AG04450 (cell line): ENCODE measurements around the gene DDX31. TPM values are rescaled to one million over a fixed set of nuclear protein-coding genes. Genes with fewer than 3 reads are reported as not detected.

ENCODE experiments used
- CTCF ChIA-PET: fragments of 300-600, 350-600 bp; formaldehyde crosslinking; extraction: SDS; loops from one replicate; lab custom pipeline; 2022; ENCODE audit warnings: antibody characterized with exemption, inconsistent platforms; lab: Charles Lee
- POLR2A ChIA-PET: fragments of 350-600 bp; formaldehyde crosslinking; extraction: SDS; loops from one replicate; lab custom pipeline; 2021; ENCODE audit warnings: antibody characterized with exemption, inconsistent platforms; lab: Yijun Ruan, JAX
- DNase-seq: peaks from one replicate; pipeline ENCODE4 v3.0.0-alpha.2; 2011; ENCODE audit warnings: low read depth, low spot score
- H3K27ac ChIP-seq: one replicate; pipeline ENCODE4 v1.5.1; 2012; ENCODE audit warnings: low read depth, low read length, control low read depth
- H3K27me3 ChIP-seq: one replicate; pipeline ENCODE4 v1.6.0; 2012; ENCODE audit warnings: low read length; ENCODE audit not compliant: control insufficient read depth, insufficient read depth
- H3K4me3 ChIP-seq: 2 replicates; pipeline ENCODE4 v1.5.1; 2011; ENCODE audit warnings: mild to moderate bottlenecking, low read depth, low read length, control low read depth
- H3K9me3 ChIP-seq: 2 replicates; pipeline ENCODE4 v1.5.1; 2012; ENCODE audit warnings: low read length; ENCODE audit not compliant: control insufficient read depth, insufficient read depth
- polyA plus RNA-seq: library from polyadenylated mRNA; depleted of rRNA; stranded (reverse); fragments of >200 nt; gene quantifications from 2 replicates; pipeline ENCODE4 v1.2.3, GENCODE V29; 2011
- TF ChIP-seq, protein P1 (sequence below): IDR thresholded peaks from 2 replicates; pipeline ENCODE4 v1.5.1; 2011; ENCODE audit warnings: low read depth, low read length, control low read depth, inconsistent platforms

DDX31 gene
- polyA plus RNA-seq, 1 experiment: 12.2 TPM

DNA sequence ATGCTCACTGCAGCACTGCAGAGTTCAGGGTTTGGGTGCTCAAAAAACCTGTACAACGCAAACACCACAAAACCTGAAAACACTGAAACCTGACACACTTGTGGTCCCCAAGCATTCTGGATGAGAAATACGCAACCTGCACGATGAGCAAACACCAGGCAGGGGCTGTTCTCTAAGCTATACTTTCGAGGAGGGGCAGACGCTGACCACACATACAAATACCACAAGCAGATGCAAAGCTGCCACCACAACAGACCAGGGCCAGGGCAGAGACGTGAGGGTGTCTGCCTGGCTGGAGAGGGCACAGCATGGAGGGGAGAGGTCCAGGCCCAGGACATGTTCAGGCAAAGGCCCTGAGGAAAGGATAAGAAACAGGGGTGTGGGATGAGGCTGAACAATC, 64.4 kb downstream of the DDX31 start:
- CTCF ChIA-PET: no interaction called here
- H3K9me3 ChIP-seq: no peaks in the 10 kb centered on the region
- no peak overlapping the region for H3K27ac ChIP-seq
- TF ChIP-seq, protein P1, sequence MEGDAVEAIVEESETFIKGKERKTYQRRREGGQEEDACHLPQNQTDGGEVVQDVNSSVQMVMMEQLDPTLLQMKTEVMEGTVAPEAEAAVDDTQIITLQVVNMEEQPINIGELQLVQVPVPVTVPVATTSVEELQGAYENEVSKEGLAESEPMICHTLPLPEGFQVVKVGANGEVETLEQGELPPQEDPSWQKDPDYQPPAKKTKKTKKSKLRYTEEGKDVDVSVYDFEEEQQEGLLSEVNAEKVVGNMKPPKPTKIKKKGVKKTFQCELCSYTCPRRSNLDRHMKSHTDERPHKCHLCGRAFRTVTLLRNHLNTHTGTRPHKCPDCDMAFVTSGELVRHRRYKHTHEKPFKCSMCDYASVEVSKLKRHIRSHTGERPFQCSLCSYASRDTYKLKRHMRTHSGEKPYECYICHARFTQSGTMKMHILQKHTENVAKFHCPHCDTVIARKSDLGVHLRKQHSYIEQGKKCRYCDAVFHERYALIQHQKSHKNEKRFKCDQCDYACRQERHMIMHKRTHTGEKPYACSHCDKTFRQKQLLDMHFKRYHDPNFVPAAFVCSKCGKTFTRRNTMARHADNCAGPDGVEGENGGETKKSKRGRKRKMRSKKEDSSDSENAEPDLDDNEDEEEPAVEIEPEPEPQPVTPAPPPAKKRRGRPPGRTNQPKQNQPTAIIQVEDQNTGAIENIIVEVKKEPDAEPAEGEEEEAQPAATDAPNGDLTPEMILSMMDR: no peak
- no peak overlapping the region for H3K4me3 ChIP-seq
- no peak for DNase-seq
- no peaks in the 10 kb centered on the region for H3K27me3 ChIP-seq
- POLR2A ChIA-PET: no interaction called here

DNA sequence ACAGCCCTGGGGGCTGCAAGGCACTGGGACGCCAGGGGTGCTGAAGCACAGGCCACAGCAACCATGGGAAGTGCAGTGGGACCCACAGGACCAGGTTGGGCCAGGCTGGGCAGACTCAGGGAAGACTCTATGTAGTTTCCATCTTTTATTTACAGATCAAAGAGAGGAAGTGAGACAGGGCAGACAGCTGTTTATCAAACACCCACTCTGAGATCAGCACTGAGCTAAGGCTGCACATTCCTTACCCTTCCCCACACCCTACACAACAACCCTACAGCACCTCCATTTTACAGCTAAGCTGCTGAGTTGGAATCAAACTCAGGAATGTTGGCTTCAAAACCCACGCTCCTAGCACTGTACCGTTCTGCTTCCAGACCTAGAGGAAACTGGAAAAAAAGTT, 67.6 kb downstream of the DDX31 start:
- TF ChIP-seq, protein P1: no peak
- peak; percentile 7 for DNase-seq
- H3K27me3 ChIP-seq: no peaks in the 10 kb centered on the region
- no peak overlapping the region for H3K4me3 ChIP-seq
- H3K27ac ChIP-seq: peak overlapping the region; percentile 12
- ChIA-PET POLR2A (no interaction called here), CTCF (no interaction called here)
- H3K9me3 ChIP-seq: no peaks in the 10 kb centered on the region

DNA sequence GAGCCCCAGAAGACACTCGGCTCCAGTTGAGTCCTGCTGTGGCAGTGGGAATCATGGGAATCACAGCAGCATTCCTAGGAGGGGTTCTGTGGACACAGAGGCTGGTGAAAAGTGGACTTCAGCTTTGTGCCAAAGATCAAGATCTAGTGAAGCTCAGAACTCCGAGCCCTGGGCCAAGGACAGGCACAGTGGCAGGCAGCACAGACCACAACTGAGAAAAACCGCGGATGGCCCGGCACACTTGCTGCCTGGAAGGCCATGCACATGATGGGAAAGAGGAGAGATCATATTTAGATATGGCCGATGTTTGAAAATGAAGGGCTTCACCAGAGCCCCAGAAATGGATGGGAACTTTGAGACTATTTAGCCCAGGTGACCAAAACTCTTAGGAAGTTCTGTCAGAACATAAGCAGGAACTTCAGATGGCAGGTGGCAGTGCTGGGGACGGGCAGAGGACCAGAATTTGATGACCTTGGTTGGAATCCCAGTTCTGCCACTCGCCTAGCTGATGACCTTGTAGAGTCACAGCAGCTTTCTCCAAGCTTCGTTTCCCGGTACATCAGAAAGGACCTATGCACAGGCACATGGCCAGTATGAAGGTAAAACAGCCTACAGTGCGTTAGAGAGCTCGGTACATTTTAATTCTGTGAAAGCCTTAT, 69.3 kb downstream of the DDX31 start:
- H3K4me3 ChIP-seq: no peak overlapping the region
- ChIA-PET POLR2A (no interaction called here), CTCF (interaction anchor here (1.0 kb wide), 1 partner anchor 93 kb away, joined by 3 read pairs; no protein-coding TSS in a partner anchor)
- TF ChIP-seq, protein P1: no peak
- H3K27me3 ChIP-seq: no peaks in the 10 kb centered on the region
- DNase-seq: no peak
- H3K9me3 ChIP-seq: no peaks in the 10 kb centered on the region
- H3K27ac ChIP-seq: no peak overlapping the region

DNA sequence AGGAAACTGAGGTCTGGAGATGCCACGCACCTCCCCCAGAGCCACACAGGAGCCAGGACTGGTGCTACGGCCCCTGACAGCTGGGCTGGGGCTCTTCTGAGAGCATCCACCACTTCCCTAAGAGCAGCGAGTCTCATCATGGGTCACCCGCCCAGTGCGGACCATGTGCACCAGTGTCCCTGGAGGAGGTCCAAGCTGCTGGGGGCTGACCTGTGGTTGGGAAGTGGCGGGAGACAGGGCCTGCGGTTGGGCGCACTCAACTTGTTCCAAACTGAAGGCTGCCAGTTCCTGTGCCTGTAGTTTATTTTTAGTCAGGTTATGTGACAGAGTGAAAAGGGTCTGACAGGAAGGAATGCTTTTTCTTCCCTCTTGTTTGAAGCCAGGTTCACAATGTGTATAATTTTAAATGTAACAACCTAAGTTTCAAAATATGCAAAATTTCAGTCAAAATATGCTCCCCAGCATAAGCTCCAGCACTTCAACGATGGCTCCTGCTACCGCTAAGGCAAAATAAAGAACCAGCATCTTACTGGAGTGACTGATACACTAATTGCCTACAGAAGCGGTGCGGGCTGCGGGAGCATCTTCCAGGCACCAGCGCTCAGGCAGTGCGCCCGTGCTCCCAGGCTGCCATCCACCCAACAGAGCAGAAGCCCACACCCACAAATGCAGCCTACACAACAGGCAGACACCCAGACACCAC, 72.6 kb downstream of the DDX31 start:
- ChIA-PET CTCF (no interaction called here), POLR2A (no interaction called here)
- TF ChIP-seq, protein P1: no peak

DNA sequence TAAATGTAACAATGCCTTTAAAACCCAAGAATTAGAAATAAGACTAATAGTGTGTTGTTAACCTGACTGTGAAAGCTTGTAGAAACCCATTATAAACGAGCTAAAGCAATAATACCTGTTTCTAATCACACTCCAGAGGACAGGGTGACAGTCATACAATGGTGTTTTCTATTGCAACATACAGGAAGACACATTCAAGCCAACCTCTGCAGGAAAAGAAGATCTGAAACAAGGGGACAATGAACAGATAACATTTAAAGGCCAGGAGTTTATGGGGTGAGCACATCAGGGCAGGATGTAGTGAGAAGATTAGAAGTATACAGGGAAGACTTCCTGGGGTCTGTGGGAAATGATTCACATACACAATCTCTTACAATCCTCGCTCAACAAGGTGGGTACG, 73.6 kb downstream of the DDX31 start:
- no peak overlapping the region for H3K27ac ChIP-seq
- TF ChIP-seq, protein P1: no peak
- H3K9me3 ChIP-seq: no peaks in the 10 kb centered on the region
- H3K4me3 ChIP-seq: no peak overlapping the region
- H3K27me3 ChIP-seq: peaks cover 11% of the 10 kb centered on the region
- no peak for DNase-seq
- CTCF ChIA-PET: no interaction called here
- POLR2A ChIA-PET: no interaction called here

More for the DNA sequence above, 72.6 kb downstream of the DDX31 start:
- H3K27ac ChIP-seq: no peak overlapping the region
- H3K27me3 ChIP-seq: peaks cover 3% of the 10 kb centered on the region
- no peaks in the 10 kb centered on the region for H3K9me3 ChIP-seq
- no peak overlapping the region for H3K4me3 ChIP-seq
- DNase-seq: no peak
